Mesodermal cell (in vitro differentiated cells): ENCODE results near the gene SRP54.
A peak's percentile ranks its signal among the peaks of the same experiment; 100 is the strongest.
"Not testable (repeated sequence)": the region's sequence is repeated elsewhere in the genome, so short reads cannot be mapped to it uniquely, and the experiment has no call there.

Experiments used
- H3K27ac ChIP-seq: 2 replicates; pipeline ENCODE4 v1.7.0; 2013; ENCODE audit warnings: mild to moderate bottlenecking, low read depth, low read length, moderate library complexity; ENCODE audit not compliant: severe bottlenecking
- H3K36me3 ChIP-seq: 2 replicates; pipeline ENCODE4 v1.7.1; 2013; ENCODE audit warnings: mild to moderate bottlenecking, low read length, moderate library complexity; ENCODE audit not compliant: control insufficient read depth, insufficient read depth
- H3K4me1 ChIP-seq: one replicate; pipeline ENCODE4 v1.7.1; 2013; ENCODE audit warnings: mild to moderate bottlenecking, low read length; ENCODE audit not compliant: insufficient read depth, control insufficient read depth, poor library complexity, severe bottlenecking
- H3K4me3 ChIP-seq: 2 replicates; pipeline ENCODE4 v1.7.0; 2013; ENCODE audit warnings: low read length, control low read depth, mild to moderate bottlenecking; ENCODE audit not compliant: insufficient read depth, poor library complexity, severe bottlenecking; ENCODE audit errors: extremely low read depth
- H3K9me3 ChIP-seq: 2 replicates; pipeline ENCODE4 v1.7.1; 2013; ENCODE audit warnings: mild to moderate bottlenecking, low read length, moderate library complexity; ENCODE audit not compliant: control insufficient read depth
- WGBS, 2 experiments: methylation state at CpG; one replicate each; pipeline ENCODE4 v1.1.5; 2013; ENCODE audit warnings: missing lambda C conversion rate in 2 of 2; ENCODE audit not compliant: insufficient coverage in 2 of 2; 5-methylcytosine and 5-hydroxymethylcytosine counted together

The SRP54 gene

GRCh38 chr14:34962106-34962505 lies 20.7 kb upstream of the SRP54 start:
- H3K4me3 ChIP-seq, H3K4me1 ChIP-seq, H3K9me3 ChIP-seq, H3K27ac ChIP-seq: not testable (repeated sequence)
- WGBS, 2 experiments, result 100% methylated on average over 2 to 4 of the region's 5 CpGs
- H3K36me3 ChIP-seq, result peaks cover 26% of the 10 kb centered on the region

- no peak overlapping the region for H3K27ac ChIP-seq
- no peak overlapping the region for H3K4me3 ChIP-seq
- no peaks in the 10 kb centered on the region for H3K9me3 ChIP-seq
- peaks cover 38% of the 10 kb centered on the region for H3K36me3 ChIP-seq
- no peaks in the 10 kb centered on the region for H3K4me1 ChIP-seq
- no CpG with 5 or more reads among the region's 2 CpGs for WGBS, 2 experiments
These were observed 17.6 kb upstream of the SRP54 start for GRCh38 chr14:34964977-34965764.

GRCh38 chr14:34965912-34966311 lies 16.9 kb upstream of the SRP54 start:
- WGBS, 2 experiments, result 93 to 100% methylated on average over 1 of the region's 4 CpGs
- Histone ChIP-seq H3K36me3 (peaks cover 38% of the 10 kb centered on the region), H3K4me3 (no peak overlapping the region), H3K9me3 (no peaks in the 10 kb centered on the region), H3K4me1 (no peaks in the 10 kb centered on the region), H3K27ac (no peak overlapping the region)

GRCh38 chr14:34966413-34966812 lies 16.4 kb upstream of the SRP54 start:
- WGBS, 2 experiments, result 100% methylated on average over 1 of the region's 3 CpGs; no CpG with 5 or more reads in 1 of the 2 experiments
- Histone ChIP-seq H3K4me3 (no peak overlapping the region), H3K36me3 (peaks cover 38% of the 10 kb centered on the region), H3K9me3 (no peaks in the 10 kb centered on the region), H3K27ac (no peak overlapping the region), H3K4me1 (peaks cover under 1% of the 10 kb centered on the region)

- Histone ChIP-seq H3K4me1 (peaks cover 9% of the 10 kb centered on the region), H3K27ac (no peak overlapping the region), H3K4me3 (no peak overlapping the region), H3K36me3 (peaks cover 26% of the 10 kb centered on the region), H3K9me3 (no peaks in the 10 kb centered on the region)
- no CpG with 5 or more reads among the region's 1 CpG for WGBS, 2 experiments
These were observed 12.1 kb upstream of the SRP54 start for GRCh38 chr14:34970665-34971064.

GRCh38 chr14:34971381-34971780 lies 11.4 kb upstream of the SRP54 start:
- no peaks in the 10 kb centered on the region for H3K9me3 ChIP-seq
- H3K36me3 ChIP-seq, result peaks cover 26% of the 10 kb centered on the region
- no peak overlapping the region for H3K4me3 ChIP-seq
- H3K4me1 ChIP-seq, result peaks cover 9% of the 10 kb centered on the region
- peak overlapping the region; percentile 39 for H3K27ac ChIP-seq

GRCh38 chr14:34971801-34972200 lies 11.0 kb upstream of the SRP54 start:
- Histone ChIP-seq H3K27ac (peak overlapping the region; percentile 39), H3K4me3 (no peak overlapping the region), H3K4me1 (peaks cover 9% of the 10 kb centered on the region), H3K9me3 (no peaks in the 10 kb centered on the region), H3K36me3 (peaks cover 25% of the 10 kb centered on the region)
- 100% methylated on average over 2 to 3 of the region's 5 CpGs for WGBS, 2 experiments

- Histone ChIP-seq H3K4me3 (no peak overlapping the region), H3K36me3 (peaks cover 3% of the 10 kb centered on the region), H3K4me1 (no peaks in the 10 kb centered on the region), H3K9me3 (no peaks in the 10 kb centered on the region), H3K27ac (no peak overlapping the region)
- WGBS, 2 experiments, result 92 to 95% methylated on average over 4 to 5 of the region's 5 CpGs
These were observed 4.3 kb upstream of the SRP54 start for GRCh38 chr14:34978444-34978843.

GRCh38 chr14:34980337-34980900 lies 2.4 kb upstream of the SRP54 start:
- Histone ChIP-seq H3K4me1 (peaks cover 8% of the 10 kb centered on the region), H3K27ac (no peak overlapping the region), H3K36me3 (peaks cover 7% of the 10 kb centered on the region), H3K4me3 (peak overlapping the region; percentile 83), H3K9me3 (no peaks in the 10 kb centered on the region)
- 100% methylated on average over 4 to 7 of the region's 11 CpGs for WGBS, 2 experiments

- Histone ChIP-seq H3K36me3 (peaks cover 7% of the 10 kb centered on the region), H3K9me3 (no peaks in the 10 kb centered on the region), H3K27ac (peak overlapping the region; percentile 100), H3K4me1 (peaks cover 8% of the 10 kb centered on the region), H3K4me3 (peak overlapping the region; percentile 83)
- WGBS, 2 experiments, result 1% methylated on average over 13 to 16 of the region's 17 CpGs
These were observed 910 bp upstream of the SRP54 start for GRCh38 chr14:34981743-34982420.
